GM18511 (cell line): ENCODE results near the gene FXYD3.
"Not testable (repeated sequence)": the region's sequence is repeated elsewhere in the genome, so short reads cannot be mapped to it uniquely, and the experiment has no call there.

ENCODE experiments used
- ATAC-seq: cut with Tn5 transposase; IDR thresholded peaks from one replicate; pipeline ENCODE4 v1.9.1; 2021; ENCODE audit warnings: mild to moderate bottlenecking, moderate library complexity; ENCODE audit not compliant: unreplicated experiment

The FXYD3 gene

DNA sequence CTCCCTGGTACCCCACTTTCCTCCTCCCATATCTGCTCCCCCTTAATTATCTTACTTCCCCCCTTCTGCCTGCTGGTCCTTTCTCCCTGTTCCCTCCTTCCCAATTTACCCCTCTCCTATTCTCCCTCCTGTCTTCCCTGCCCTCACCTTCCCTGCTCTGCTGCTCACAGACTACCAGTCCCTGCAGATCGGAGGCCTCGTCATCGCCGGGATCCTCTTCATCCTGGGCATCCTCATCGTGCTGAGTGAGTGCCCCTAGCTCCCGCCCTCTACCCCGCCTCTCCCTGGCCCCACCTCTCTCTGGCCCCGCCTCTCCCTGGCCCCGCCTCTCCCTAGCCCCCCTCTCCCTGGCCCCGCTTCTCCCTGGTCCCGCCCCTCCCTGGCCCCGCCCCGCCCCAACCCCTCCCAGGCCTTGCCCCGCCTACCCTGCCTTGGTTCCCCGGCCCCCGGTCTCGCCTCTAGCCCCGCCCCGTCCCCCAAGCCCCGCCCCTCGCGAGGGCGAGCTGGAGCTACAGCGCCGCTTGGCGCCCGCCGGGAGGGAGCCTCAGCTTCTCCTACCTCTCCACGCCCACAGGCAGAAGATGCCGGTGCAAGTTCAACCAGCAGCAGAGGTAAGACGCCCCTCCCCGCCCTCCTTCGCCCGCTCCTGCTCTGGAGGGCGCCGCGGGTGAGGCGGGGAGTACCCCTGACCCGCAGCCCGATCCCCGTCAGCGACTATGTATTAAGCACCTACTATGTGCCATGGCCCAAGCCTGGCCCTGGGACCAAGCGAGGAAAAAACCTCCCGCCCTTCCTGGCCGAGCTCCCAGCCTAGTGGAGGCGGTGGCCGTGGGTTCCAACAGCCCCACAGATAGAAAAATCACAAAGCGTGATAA, 25.6 kb downstream of the FXYD3 start:
- no peak for ATAC-seq

DNA sequence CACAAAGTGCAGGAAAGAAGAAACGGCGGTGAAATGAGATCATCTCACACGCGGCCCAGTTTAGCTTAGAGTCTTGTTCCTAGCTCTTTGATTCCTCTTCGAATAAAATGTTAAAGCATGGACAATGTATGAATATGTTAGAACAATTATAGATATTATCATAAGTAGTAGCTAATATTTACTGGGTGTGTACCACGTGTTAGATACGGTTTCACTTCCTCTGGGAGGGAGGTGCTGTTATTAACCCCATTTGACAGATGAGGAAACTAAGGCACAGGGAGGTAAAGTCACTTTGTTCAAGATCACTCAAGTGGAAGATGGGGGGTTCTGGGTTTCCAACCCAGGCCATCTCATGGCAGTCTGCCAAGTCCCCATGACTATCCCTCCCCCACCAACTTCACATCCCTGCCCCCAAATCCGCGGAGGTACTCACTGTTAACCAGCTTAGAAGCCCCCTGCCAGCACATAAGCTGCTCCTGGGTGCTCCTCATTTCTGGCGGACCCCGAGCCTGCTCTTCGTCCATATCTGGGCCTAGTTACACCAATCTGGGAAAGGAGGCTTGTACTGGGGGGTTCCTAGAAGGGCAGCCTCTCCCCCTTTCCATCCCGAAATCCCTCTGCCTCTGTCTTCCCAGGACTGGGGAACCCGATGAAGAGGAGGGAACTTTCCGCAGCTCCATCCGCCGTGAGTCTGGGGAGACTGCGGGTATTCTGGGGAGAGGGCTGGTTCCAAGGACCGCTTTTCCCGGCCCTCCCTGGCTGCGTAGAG, 26.4 kb downstream of the FXYD3 start:
- ATAC-seq: no peak

DNA sequence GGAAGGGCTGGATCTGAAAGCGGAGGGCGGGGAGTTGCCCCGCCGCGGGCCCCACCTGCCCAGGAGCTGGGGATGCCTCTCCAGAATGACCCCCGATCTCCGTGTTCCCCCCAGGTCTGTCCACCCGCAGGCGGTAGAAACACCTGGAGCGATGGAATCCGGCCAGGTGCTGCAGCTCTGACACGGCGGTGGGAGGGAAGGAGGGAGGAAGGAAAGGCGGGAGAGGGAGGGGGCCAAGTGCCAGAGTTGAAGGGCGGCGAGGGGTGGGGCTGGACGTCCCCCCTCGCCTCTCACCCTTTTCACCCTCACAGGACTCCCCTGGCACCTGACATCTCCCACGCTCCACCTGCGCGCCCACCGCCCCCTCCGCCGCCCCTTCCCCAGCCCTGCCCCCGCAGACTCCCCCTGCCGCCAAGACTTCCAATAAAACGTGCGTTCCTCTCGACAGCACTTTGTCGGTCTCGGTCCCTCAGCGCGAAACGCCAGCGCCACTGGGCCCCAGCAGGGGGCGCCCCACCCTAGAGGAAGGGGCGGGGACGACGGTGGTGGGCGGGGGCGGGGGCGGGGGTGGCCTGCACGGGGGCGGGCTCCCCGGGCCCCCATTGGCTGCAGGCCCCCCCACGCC, 27.1 kb downstream of the FXYD3 start:
- no peak for ATAC-seq

DNA sequence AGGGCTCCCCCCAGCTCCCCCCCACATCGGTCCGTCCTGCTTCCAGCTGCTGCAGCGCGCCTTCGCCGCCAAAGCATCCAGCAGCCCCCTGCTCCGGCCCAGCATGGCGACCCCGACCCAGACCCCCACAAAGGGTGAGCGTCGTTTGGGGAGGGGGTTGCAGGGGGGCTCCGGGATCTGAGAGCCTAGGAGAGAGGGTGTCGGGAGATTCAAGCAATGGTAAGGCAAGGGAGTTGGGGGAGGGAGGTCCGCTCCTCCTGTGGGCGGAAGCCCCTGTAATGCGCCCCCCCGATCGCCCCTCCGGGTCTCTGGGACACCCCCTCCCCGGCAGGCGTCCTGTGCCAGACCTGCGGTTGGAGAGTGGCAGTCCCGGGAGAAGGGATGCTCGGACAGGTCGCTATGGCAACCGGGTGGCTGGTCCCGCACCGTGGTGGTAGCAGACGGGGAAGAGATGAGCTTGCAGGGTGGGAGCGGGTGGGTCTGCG, 27.6 kb downstream of the FXYD3 start, which contains the start of gene FXYD7:
Gene FXYD7 (plus strand): TSS at position 25 of the 485 bp plus-strand sequence. CDS start 79 bp downstream, at position 104.
- no peak for ATAC-seq

DNA sequence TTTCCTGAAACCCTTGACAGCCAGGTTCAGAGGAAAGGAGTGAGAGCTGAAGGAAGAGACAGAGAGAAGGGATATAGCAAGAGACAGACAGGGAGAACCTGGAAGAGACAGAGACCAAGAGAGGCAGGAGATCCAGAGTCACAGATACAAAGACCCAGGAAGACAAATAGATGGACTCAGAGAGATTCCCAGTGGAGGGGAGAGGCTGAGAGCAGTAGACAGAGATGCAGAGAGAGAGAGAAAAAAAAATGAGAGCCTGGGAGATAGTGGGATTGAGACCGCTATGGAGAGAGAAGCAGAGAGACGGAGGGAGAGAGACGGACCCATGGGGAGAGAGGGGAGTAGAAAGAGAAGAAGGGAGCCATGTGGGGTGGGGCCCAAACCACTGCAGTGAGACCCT, 28.2 kb downstream of the FXYD3 start:
- ATAC-seq: no peak

DNA sequence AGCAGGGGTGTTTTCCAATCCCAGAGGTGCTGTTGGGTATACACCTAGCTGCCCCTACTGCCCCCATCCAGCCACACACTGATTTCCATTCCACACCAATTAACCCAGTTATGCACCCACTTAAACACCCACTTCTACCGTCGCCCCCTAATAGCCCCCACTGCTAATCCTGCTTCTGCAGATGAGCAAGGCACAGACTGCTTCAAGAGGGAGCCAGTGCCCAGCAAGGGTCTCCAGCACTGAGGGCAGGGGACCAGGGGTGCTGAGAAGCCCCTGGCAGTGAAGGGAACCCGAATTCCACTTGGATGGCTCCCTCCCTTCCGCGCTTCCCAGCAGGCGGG, 28.6 kb downstream of the FXYD3 start:
- no peak for ATAC-seq

DNA sequence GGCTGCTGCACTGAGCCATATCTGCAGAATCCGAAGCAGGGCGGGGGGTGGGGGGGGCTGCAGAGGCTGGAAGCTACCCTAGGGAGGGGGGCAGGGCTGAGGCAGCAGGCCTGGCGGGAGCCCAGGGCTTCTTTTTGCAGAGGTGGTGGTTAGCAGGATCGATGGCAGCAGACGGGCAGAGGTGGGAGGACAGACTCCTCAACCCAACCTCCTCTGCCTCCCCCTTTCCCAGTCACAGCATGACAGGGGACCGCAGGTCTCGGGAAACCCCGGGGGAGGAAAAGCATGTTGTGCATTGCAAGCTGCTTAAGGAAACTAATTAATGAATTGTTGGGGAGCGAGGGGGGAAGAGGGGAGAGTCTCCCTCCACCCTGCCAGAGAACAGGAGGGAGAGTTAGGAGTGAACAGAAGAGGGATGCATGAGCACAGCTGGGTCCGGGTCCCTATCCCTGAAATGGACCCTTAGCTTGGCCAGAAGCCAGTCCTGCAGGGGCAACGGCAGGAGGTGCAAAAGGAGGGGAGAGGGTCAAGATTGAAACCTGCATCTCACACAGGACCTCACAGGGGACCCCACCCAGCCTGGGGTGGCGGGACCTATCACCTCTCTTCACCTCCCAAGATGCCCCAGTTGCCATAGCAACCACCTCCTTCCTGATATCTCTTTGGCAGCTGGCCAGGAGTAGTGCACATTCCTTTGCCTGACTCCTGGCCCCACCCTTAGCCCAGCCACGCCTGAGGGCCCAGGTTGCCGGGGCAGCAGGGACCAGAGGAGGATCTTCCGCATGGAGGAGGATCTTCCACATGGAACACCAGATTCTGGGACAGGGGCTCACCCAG, 29.2 kb downstream of the FXYD3 start:
- ATAC-seq: no peak

DNA sequence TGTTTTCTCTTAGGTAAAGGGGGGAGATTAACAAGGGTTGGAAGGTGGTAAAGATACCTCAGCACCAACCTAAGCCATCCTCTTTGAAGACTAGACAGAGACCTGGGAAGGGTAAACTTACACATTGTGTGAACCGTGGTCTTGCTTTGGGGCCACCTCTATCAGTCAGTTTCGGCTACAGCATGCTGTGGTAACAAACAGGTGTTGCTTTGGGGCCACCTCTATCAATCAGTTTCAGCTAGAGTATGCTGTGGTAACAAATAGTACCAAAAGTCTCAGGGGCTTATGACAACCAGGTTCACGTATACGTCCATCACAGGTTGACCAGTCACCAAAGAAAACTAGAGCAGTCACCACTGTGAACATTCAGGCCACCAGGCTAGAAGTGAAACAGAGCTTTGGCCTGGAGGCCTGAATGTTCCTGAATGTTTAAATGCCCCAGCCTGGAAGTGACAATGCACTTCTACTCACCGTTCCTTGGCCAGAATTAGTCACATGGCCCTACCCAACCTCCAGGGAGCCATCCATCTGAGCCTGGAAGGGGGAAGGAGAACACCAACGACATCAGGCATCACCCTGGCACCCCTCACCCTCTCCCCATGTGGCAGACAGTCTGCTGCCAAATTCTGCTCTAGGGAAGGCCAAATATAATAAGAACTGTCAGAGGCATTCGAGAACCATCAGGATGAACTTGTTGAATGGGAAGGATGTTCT, 31.3 kb downstream of the FXYD3 start:
- ATAC-seq: no peak

DNA sequence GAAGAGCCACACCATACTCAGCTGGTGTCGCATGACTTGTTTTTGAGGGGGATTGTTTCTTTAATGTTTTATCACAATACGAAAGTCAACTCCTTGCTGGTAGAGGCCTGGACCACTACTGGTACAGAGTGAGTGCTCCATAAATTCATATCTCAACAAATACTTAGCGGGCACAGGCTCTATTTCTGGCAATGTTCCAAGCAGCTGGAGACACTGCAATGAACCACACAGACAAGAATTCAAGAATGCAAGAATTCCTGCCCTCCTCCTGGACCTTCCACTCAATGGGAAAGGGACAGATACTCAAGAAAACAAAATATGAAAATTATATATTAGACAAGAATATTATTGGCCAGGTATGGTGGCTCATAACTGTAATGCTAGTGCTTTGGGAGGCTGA, 33.8 kb downstream of the FXYD3 start:
- no peak for ATAC-seq

DNA sequence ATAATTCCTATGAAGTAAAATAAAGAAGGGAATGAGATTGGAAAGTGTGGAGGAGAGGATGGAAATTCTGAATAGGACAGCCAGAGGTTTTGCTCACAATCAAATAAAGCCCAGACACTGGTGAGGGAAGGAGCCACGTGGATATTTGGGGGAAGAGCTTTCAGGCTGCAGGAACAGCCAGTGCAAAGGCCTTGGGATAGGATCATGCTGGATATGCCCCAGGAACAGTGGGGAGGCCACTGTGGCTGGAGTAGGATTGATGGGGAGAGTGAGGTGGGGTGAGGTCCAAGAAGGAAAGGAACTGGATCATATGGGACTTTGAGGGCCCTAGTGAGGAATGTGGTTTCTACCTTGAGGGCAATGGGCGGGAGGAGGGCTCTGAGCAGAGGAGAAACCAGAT, 34.8 kb downstream of the FXYD3 start:
- ATAC-seq: no peak

DNA sequence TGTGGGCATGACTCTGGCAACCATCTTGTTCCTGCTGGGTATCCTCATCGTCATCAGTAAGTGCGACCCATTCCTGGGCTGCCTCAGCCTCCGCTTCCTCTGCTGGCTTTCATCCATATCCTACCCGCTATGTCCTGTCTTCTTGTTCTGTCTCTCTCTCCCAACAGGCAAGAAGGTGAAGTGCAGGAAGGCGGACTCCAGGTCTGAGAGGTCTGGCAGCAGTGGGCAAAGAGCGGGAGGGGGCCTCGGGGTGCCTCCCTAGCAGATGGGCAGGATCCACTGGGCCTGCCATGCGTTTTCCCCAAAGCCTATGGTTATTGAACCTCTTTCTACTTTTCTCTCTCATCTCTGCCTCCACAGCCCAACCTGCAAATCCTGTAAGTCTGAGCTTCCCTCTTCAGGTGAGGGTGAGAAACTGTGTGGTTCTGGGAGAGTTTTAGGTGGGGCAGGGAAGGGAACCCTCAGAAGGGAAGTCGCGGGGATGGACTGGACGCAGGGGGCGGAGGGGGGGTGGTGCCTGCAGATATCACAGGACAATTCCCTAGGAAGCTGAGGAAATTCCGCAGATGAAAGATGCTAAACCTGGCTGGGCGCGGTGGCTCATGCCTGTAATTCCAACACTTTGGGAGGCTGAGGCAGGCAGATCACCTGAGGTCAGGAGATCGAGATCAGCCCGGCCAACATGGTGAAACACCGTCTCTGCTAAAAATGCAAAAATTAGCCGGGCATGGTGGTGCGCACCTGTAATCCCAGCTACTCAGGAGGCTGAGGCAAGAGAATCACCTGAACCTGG, 35.8 kb downstream of the FXYD3 start:
- no peak for ATAC-seq

DNA sequence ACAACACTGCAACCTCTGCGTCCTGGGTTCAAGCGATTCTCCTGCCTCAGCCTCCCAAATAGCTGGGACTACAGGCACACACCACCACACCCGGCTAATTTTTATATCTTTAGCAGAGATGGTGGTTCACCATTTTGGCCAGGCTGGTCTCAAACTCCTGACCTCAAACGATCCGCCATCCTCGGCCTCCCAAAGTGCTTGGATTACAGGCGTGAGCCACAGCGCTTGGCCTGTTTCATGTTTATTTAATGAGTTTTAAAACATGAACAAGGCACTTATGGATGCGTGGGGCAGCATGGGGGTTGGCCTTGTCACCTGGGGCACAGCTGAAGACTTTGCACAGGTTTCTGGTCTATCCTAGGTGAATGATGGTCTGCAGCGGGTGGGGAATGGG, 37.5 kb downstream of the FXYD3 start:
- not testable (repeated sequence) for ATAC-seq

DNA sequence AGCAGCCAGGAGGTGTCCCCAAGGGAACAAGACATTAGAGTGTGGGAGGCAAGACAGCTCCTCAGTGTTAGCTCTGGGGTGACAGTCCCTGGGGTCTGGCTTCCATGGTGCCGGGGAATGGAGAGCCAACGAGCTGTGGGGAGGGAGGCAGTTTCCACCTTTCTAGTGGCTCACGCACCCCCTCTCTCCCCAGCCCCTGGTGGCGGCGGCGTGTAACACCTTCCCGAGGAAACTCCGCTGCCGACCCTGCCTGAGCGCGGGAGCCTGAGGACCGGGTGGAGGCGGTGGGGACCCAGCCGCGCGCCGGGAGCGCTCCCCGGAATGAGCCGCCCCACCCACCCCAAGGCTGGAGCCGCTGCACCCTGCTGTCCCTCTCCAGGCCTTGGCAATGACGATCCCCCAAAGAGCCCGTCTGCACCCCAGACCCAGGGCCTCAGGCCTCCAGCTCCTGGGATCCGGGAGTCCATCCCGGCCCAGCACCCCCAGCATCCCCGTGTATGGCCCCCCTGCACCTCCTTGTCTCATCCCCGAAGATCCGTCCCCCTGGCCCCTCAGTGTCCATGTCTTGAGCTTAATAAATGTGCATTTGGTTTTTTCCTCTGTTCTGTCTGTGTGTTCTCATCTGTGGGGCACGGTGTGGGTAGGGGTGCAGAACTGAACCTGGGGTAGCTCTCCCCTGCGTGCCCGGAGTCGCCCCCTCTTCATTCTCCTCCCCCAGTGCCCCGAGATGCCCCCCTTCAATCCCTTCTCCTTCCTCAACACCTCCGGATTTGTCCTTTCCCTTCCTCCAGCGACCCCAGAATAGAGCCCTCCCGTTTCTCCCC, 38.3 kb downstream of the FXYD3 start:
- ATAC-seq: peak; percentile 59

DNA sequence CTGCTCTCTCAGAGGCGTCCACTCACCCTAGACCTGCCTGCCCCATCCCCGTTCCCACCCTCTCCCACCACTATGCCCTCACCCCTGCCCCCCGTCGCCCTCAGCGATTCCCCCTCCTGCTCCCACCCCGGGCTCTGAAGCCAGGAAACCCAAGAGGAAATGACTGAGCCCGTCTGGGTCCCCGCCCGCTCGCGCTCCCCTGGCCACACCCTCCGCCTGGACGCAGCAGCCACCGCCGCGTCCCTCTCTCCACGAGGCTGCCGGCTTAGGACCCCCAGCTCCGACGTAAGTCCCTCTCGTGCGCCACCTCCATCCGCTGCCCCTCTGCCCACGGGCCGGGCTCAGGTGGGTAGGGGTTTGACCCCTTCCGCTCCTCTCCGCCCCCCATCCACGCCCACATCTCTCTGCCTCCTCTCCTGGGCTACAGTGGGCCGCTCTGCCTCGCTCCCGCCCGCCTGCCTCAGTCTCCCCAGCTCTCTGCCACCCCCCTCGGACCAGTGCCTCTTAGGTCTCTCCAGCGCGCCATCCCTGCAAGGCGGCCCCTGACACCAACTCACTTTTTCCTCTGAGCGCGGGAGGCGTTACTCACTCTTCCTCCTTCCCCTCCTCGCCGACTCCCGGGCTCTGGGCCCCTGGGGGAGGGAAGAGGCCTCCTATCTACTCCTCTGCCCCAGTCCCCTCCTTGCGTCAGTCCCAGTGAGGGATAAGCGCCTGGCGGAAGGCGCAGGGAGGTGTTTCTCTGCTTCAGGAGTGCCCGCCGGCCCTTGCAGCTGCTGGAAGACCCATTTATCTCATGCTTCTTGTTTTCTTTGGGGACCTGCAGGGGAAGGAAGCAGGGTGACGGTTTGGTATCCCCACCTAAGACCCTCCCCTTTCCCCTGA, 39.1 kb downstream of the FXYD3 start, which contains the start of gene FXYD5:
Gene FXYD5 (plus strand): TSS at position 211 of the 882 bp plus-strand sequence. CDS start 816 bp downstream, outside the sequence.
- peak; percentile 57 for ATAC-seq

DNA sequence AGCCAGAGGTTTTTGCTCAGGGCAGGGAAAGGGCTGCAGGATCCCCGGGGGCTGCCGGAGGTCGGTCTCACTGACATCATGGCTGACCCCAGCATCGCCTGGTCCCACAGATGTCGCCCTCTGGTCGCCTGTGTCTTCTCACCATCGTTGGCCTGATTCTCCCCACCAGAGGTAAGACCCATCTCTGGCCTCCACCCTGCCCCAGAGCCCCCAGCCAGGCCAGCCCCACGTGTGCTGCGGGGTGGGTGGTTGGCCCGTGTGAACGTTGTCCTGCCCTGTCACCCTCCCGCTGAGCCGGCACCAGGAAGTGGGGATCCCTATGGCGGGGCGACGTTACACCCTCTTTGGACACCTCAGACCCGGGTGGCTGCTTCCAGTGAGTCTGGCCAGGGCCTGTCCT, 39.8 kb downstream of the FXYD3 start:
- peak; percentile 32 for ATAC-seq

DNA sequence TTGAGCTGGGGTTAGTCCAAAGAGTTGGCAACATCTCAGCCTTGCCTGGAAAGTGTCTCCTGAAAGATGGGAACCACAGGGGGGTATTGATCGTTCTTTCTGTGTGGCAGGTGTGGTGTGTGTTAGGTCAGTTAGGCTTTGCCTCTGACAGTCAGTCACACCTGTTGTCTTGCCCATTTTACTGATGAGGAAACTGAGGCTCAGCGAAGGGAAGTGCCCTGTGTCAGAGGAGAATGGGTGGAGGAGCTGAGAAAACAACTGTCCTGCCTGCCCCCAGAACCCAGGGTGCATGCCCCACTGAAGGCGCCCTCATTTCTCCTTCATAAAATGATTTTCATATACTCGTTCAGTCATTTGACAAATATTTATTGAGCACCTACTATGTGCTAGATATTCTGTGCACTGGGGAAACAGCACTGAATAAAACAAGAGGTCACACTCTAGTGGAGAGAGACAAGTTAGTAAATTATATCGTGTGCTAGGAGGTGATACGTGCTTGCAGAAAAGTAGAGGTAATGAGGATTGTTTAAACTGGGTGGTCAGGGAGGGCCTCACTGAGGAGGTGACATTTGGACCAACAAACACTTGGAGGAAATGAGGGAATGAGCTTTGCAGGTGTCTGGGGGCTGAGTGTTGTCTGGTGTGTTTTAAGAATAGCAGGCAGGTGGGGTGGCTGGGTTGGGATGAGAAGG, 40.5 kb downstream of the FXYD3 start:
- no peak for ATAC-seq

DNA sequence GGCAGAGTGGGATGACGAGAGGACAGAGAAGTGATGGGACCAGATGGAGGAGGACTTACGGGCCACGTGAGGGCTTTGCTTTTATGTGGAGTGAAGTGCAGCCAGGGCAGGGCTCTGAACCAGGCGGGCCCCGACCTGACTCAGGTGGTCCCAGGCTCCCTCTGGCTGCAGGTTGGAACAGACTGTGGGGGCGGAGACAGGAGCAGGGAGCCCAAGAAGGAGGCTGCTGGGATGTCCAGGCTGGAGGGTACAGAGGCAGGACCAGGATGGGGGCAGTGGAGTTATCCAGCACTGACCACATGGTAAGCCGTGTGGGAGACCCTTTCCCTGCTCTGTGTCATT, 41.0 kb downstream of the FXYD3 start:
- no peak for ATAC-seq
